Omental fat pad (tissue), 4 donors: ENCODE data around the gene HORMAD2. TPM values are rescaled to one million over a fixed set of nuclear protein-coding genes. Genes with fewer than 3 reads are reported as not detected.
"Not testable (repeated sequence)": the region's sequence is repeated elsewhere in the genome, so short reads cannot be mapped to it uniquely, and the experiment has no call there.

Source experiments
- ATAC-seq: fragments of 150-250 bp; one replicate; pipeline ENCODE4 v1.9.1; 2016; ENCODE audit warnings: mild to moderate bottlenecking, moderate library complexity; ENCODE audit not compliant: low FRiP score
- DNase-seq: peaks from one replicate; pipeline ENCODE4 v3.0.0-alpha.2; 2019; ENCODE audit warnings: low spot score
- total RNA-seq, 4 donors: library from RNA; depleted of rRNA; stranded (reverse); fragments of >200 nt; gene quantifications; one replicate each; pipeline ENCODE4 v1.1.0, GENCODE V29; 2016
- TF ChIP-seq, protein P1 (sequence below), 3 donors: fragments of 450-650 bp; IDR thresholded peaks; one replicate each; pipeline ENCODE4 v1.5.1; 2016 to 2017; ENCODE audit warnings: antibody characterized with exemption in 3 of 3, mild to moderate bottlenecking in 3 of 3, moderate library complexity in 2 of 3

Gene HORMAD2
- total RNA-seq, 4 donors from 2014 or later = not detected

DNA sequence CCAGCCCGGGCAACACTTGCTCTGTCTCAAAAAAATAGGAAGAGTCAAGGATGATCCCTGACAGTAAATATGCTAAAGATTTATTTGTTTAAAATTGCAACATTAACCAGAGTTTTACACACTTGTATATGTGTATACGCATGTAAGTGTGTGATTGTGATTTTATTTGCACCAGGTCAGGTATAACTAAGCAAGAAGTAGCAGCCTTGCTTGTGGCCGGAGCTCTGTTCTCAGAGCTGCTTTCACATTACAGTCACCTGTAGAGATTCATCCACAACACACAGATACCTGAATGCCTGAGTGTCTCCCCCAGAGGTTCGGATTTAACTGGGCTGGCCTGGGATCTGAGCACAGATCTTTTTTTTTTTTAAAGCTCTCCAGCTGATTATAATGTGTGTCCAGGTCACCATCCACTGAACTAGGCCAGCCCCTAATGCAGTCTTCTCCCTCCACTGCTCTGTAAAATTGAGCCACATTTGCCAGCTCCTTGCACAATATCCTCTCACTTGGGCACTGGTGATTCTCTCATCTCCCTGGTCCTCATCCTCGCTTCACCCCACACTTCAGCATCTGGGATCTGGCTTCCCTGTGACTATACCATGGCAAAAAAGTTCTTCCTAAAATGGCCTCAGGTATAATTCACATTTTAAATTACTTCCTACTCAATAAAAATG lies 118.0 kb downstream of the HORMAD2 start:
- ATAC-seq (no peak), DNase-seq (no peak)
- TF ChIP-seq, protein P1, sequence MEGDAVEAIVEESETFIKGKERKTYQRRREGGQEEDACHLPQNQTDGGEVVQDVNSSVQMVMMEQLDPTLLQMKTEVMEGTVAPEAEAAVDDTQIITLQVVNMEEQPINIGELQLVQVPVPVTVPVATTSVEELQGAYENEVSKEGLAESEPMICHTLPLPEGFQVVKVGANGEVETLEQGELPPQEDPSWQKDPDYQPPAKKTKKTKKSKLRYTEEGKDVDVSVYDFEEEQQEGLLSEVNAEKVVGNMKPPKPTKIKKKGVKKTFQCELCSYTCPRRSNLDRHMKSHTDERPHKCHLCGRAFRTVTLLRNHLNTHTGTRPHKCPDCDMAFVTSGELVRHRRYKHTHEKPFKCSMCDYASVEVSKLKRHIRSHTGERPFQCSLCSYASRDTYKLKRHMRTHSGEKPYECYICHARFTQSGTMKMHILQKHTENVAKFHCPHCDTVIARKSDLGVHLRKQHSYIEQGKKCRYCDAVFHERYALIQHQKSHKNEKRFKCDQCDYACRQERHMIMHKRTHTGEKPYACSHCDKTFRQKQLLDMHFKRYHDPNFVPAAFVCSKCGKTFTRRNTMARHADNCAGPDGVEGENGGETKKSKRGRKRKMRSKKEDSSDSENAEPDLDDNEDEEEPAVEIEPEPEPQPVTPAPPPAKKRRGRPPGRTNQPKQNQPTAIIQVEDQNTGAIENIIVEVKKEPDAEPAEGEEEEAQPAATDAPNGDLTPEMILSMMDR (IDR thresholded peaks at IDR 0.05) = no peak

DNA sequence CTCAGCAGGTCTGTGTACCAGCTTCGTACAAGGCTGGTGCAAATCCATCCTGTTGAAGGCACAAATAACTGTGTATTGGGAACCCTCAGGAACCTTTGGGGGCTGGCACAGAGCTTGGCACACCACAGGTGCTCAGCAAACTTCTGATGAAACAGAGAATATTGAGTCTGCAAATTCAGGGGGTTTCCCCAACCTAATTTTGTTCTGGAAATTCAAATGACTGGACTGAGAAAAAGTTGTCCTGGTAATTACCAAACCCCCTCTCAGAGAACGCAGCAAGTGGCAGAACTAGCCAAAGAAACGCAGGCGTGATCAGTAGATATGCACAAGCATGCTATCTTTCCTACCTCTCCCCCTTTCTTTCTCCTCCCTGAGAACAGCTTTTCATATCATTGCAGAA lies 118.7 kb downstream of the HORMAD2 start:
- ATAC-seq (no peak), DNase-seq (no peak)
- TF ChIP-seq, protein P1 (IDR thresholded peaks at IDR 0.05) = no peak

DNA sequence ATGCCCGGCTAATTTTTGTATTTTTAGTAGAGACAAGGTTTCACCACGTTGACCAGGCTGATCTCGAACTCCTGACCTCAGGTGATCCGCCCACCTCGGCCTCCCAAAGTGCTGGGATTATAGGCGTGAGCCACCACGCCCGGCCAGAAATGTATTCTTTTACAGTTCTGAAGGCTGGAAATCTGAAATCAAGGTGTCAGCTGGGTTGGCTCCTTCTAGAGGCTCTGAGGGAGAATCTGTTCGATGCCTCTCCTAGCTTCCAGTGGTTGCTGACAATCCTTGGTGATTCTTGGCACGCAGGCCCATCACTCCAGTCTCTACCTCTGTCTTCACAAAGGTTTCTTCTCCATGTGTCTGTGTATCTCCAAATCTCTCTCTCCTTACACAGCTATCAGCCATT lies 120.6 kb downstream of the HORMAD2 start:
- not testable (repeated sequence) for ATAC-seq, DNase-seq

DNA sequence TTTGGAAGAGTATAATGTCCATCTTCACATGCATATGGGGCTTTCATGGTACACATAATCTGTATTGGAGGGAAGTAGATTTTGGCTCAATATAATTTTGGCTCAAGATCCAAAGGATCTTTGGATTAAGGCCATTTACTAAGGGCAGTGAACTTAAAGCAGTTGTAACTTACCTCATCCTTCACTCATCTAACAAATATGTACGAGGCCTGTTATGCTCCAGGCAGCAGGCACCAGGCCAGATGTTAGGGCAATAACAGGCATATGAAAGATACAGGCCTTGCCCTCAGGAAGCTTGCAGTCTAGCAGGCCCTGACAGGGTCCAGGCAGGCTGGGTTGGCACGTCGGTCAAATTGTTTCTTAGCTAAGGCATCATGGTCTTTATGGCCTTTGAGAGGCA lies 121.7 kb downstream of the HORMAD2 start:
- ATAC-seq (no peak), DNase-seq (no peak)
- TF ChIP-seq, protein P1 (IDR thresholded peaks at IDR 0.05) = no peak

DNA sequence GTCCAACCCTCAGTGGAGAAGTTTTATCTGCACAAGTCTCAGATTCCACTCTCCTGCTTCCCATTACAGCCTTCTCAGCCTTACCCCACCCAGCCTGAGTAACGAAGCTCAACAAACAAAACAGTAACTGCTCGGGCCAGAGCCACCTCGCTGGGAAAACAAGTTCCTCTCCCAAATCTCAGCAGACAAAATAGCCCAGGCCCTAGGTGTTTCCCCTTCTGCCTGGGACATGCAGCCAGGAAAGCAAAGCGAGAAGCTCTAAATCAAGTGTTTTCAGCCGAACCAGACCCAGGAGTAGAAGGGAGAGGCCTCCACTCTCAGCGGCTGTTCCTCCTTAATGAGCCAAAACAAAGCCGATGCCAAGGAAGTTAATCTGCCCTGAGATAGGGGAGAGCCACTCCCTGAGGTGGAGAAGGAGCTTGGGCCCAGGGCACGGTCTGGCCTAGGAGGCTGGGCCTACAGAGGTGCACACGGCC lies 122.3 kb downstream of the HORMAD2 start:
- TF ChIP-seq, protein P1 (IDR thresholded peaks at IDR 0.05) = no peak
- DNase-seq (no peak), ATAC-seq (peak; percentile 28)

DNA sequence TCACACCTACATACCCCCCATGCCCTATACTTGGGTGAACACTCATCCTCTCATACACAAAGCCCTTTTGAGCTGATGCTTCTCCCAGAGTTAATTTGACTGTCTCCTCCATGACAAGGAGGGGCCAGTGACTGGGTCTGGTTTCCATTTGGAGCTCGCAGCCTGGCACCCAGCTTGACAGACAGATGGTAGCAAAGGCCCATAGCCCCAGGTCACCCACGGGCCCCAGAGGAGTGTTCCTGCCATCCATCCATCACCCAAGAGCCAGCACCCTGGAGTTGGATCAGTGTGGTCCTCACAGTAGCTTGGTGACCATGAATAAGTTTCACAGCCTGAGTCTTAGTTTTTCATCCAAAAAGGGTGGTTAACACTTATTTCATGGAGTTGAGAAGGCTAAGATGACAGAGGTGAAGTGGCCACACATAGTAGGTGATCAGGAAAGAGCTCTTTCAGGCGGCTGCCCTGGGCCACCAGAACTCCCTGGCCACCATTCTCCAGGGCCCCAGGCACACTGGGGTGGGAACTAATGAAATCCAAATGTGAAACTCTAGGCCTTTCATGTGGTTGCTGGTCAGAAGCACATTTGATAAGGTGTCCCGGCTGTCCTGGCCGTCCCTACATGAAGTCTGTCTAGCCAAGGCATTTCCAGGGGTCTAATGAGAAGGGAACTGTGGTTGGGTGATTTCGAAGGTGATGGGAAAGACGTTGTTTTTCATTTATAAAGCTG lies 123.9 kb downstream of the HORMAD2 start:
- TF ChIP-seq, protein P1 (IDR thresholded peaks at IDR 0.05) = no peak
- no peak for DNase-seq
- ATAC-seq = no peak

DNA sequence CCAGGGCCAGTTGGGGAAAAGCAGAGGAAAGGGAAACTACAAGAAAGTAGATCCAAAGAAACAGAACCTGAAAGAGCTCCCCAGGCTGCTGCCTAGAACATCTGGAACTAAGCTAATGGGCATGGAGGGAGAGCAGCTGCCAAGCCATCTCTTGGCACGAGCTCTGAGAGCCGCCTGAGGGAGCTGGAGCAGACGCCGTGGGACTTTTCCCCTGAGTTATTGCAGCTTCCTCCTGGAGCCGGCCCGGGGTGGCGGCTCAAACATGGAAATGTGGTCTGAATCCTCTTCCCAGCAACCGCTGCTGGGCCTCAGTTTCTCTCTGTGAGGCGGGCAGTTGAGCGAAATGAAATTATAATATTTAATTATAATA lies 124.5 kb downstream of the HORMAD2 start:
- ATAC-seq (no peak), DNase-seq (no peak)
- TF ChIP-seq, protein P1 (IDR thresholded peaks at IDR 0.05) = no peak
